ENCODE results near the gene MKLN1. TPM values are rescaled to one million over a fixed set of nuclear protein-coding genes. Genes with fewer than 3 reads are reported as not detected.

MKLN1 gene
- total RNA-seq, 2 experiments from 2014 or later, result 12.1 to 56.6 TPM

GRCh38 chr7:131412031-131412430 lies 84.4 kb downstream of the MKLN1 start:
- Histone ChIP-seq H3K4me2 (ENCODE audit: low read length) (no peak overlapping the region), H3K79me2 (ENCODE audit: insufficient read depth, low read depth, low read length) (no peaks in the 10 kb centered on the region), H3K9me2 (ENCODE audit: insufficient read depth, low read length) (no peaks in the 10 kb centered on the region), H3K4me3 (ENCODE audit: low read depth, low read length, poor library complexity, severe bottlenecking) (no peak overlapping the region), H3K9me3 (ENCODE audit: low read length) (no peaks in the 10 kb centered on the region), H3K4me1 (ENCODE audit: insufficient read depth, low read length, poor library complexity, severe bottlenecking) (no peaks in the 10 kb centered on the region), H3K36me3 (ENCODE audit: insufficient read depth, low read length) (peaks cover 2% of the 10 kb centered on the region; the same call in 1 of the 2 replicates), H2AFZ (ENCODE audit: low read length) (no peak overlapping the region), H3K27ac (ENCODE audit: low read depth, low read length, poor library complexity, severe bottlenecking) (no peak overlapping the region), H4K20me1 (ENCODE audit: insufficient read depth, low read length) (no peaks in the 10 kb centered on the region)
- DNase-seq (ENCODE audit: low spot score), result no peak
- TF ChIP-seq CTCF (conservative IDR thresholded peaks at IDR 0.05; ENCODE audit: low read length) (no peak), EZH2phosphoT487 (IDR thresholded peaks at IDR 0.05; ENCODE audit: borderline replicate concordance, low read depth, low read length) (no peak)
- no TSS peak for BruUV-seq (replicated peaks)
- intact Hi-C loops (cut with micrococcal nuclease; ENCODE audit: unreplicated experiment), result no loop called here
- POLR2A ChIA-PET, result interaction anchor here (0.5 kb wide), 1 partner anchor 181 kb away, joined by 5 read pairs; no protein-coding TSS in a partner anchor
- CTCF ChIA-PET (ENCODE audit: unreplicated experiment), result no interaction called here

DNA sequence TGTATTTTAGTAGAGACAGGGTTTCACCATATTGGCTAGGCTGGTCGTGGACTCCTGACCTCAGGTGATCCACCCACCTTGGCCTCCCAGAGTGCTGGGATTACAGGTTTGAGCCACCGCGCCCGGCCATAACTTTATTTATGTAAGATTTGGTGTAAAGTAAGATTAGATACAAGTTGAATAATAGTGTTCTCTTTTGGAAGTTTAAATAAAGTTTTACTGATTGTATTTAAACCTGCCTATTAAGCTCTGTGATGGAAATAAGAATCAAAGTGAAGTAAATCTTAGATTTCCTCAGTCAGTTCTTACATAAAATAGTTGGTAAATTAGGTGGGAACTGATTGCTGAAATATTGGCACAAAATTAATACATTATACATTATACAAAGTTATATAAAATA lies 86.0 kb downstream of the MKLN1 start:
- no peak overlapping the region for H2AFZ ChIP-seq (ENCODE audit: low read length)
- CTCF ChIA-PET (ENCODE audit: unreplicated experiment), result no interaction called here
- H3K4me3 ChIP-seq (ENCODE audit: low read depth, low read length, poor library complexity, severe bottlenecking), result no peak overlapping the region
- H3K4me1 ChIP-seq (ENCODE audit: insufficient read depth, low read length, poor library complexity, severe bottlenecking), result no peaks in the 10 kb centered on the region
- H3K79me2 ChIP-seq (ENCODE audit: insufficient read depth, low read depth, low read length), result no peaks in the 10 kb centered on the region
- H3K4me2 ChIP-seq (ENCODE audit: low read length), result no peak overlapping the region
- POLR2A ChIA-PET, result interaction anchor here (1.8 kb wide), 1 partner anchor 26 kb away, joined by 6 read pairs; no protein-coding TSS in a partner anchor
- no peaks in the 10 kb centered on the region for H3K9me3 ChIP-seq (ENCODE audit: low read length)
- DNase-seq (ENCODE audit: low spot score), result no peak
- intact Hi-C loops (cut with micrococcal nuclease; ENCODE audit: unreplicated experiment), result no loop called here
- H3K36me3 ChIP-seq (ENCODE audit: insufficient read depth, low read length), result peaks cover 11% of the 10 kb centered on the region
- H3K27ac ChIP-seq (ENCODE audit: low read depth, low read length, poor library complexity, severe bottlenecking), result no peak overlapping the region
- H4K20me1 ChIP-seq (ENCODE audit: insufficient read depth, low read length), result no peaks in the 10 kb centered on the region
- no peak for TF ChIP-seq EZH2phosphoT487 (IDR thresholded peaks at IDR 0.05; ENCODE audit: borderline replicate concordance, low read depth, low read length)
- no peak for TF ChIP-seq CTCF (conservative IDR thresholded peaks at IDR 0.05; ENCODE audit: low read length)
- no peaks in the 10 kb centered on the region for H3K9me2 ChIP-seq (ENCODE audit: insufficient read depth, low read length)
- no TSS peak for BruUV-seq (replicated peaks)

GRCh38 chr7:131424219-131424822 lies 96.6 kb downstream of the MKLN1 start:
- Histone ChIP-seq H3K9me2 (ENCODE audit: insufficient read depth, low read length) (no peaks in the 10 kb centered on the region), H4K20me1 (ENCODE audit: insufficient read depth, low read length) (no peaks in the 10 kb centered on the region), H3K4me2 (ENCODE audit: low read length) (no peak overlapping the region), H3K36me3 (ENCODE audit: insufficient read depth, low read length) (peaks cover 23% of the 10 kb centered on the region), H2AFZ (ENCODE audit: low read length) (no peak overlapping the region), H3K4me1 (ENCODE audit: insufficient read depth, low read length, poor library complexity, severe bottlenecking) (peaks cover 7% of the 10 kb centered on the region), H3K9me3 (ENCODE audit: low read length) (no peaks in the 10 kb centered on the region), H3K27ac (ENCODE audit: low read depth, low read length, poor library complexity, severe bottlenecking) (no peak overlapping the region), H3K4me3 (ENCODE audit: low read depth, low read length, poor library complexity, severe bottlenecking) (no peak overlapping the region), H3K79me2 (ENCODE audit: insufficient read depth, low read depth, low read length) (no peaks in the 10 kb centered on the region)
- BruUV-seq (replicated peaks), result no TSS peak
- TF ChIP-seq CTCF (conservative IDR thresholded peaks at IDR 0.05; ENCODE audit: low read length) (peak; percentile 79), EZH2phosphoT487 (IDR thresholded peaks at IDR 0.05; ENCODE audit: borderline replicate concordance, low read depth, low read length) (no peak)
- intact Hi-C loops (cut with micrococcal nuclease; ENCODE audit: unreplicated experiment), result loop anchor here (1.0 to 10.0 kb wide), 4 partner anchors 318 to 527 kb away; no protein-coding TSS in a partner anchor
- ChIA-PET CTCF (ENCODE audit: unreplicated experiment) (interaction anchor here (1.1 kb wide), 1 partner anchor 354 kb away, joined by 4 read pairs; no protein-coding TSS in a partner anchor), POLR2A (no interaction called here)
- peak; percentile 64 for DNase-seq (ENCODE audit: low spot score)
